Heart left ventricle (tissue), 13 donors: ENCODE results near the gene ZNF500.

Experiments used
- POLR2A ChIP-seq, 2 donors: fragments of 450-650 bp; IDR thresholded peaks; one replicate each; pipeline ENCODE4 v1.6.1; 2017; ENCODE audit warnings: antibody characterized with exemption in 2 of 2, mild to moderate bottlenecking in 2 of 2, moderate library complexity in 2 of 2
- TF ChIP-seq, protein P1 (sequence below), 12 donors: fragments of 200-600 bp; sonication (generic) in 4 of 12; IDR thresholded peaks; one replicate each; pipeline versions ENCODE4 v1.5.0 to v1.8.0; 2018 to 2022; ENCODE audit warnings: antibody characterized with exemption in 12 of 12, mild to moderate bottlenecking in 5 of 12
- donor health status: ischemic (EF 13 %, LVEDD 7.1; RV severe dilation, severe dysfunction).
- donor health status: DM: no; HTN: yes; CAD: no.
- donor health status: DM: no; HTN: no; CAD: no.
- donor health status: ischemic (EF 25% LVEDD 6.9; RV normal size, moderate dysfunction).
- donor health status: ischemic (EF 25% LVEDD 5.7; RV mildly dilated, moderate dysfunction).
- donor health status: ischemic (EF 35%, LVEDD 5.7; RV mildly dilated, moderate dysfunction).
- donor health status: nonischemic (EF 11% LVEDD 7.7; RV severe dilation, severe dysfunction).
- donor health status: DM: yes; HTN: yes; CAD: no.
- donor health status: PGD.
- donor health status: ischemic (EF 29% LVEDD 5.4; RV normal size, mild dysfunction).
- donor health status: nonischemic (EF 23%, LVEDD 6.1; RV moderate dilation, normal function).

DNA sequence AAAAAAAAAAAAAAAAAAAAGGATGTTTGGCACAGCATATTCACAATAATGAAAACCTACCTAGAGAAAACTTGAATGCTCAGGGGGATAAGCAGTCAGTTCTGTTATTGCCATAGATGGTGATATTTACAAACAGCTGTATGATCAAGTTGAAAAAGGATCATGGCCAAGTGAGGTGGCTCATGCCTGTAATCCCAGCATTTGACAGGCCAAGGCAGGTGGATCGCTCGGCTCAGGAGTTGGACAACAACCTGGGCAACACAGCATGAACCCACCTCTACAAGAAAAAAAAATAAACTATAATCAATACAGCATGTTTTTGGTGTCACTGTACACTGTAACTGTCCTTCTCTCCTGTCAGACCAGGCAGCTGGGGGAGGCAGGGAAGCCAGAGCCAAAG, 52.0 kb downstream of the ZNF500 start:
- TF ChIP-seq, protein P1, sequence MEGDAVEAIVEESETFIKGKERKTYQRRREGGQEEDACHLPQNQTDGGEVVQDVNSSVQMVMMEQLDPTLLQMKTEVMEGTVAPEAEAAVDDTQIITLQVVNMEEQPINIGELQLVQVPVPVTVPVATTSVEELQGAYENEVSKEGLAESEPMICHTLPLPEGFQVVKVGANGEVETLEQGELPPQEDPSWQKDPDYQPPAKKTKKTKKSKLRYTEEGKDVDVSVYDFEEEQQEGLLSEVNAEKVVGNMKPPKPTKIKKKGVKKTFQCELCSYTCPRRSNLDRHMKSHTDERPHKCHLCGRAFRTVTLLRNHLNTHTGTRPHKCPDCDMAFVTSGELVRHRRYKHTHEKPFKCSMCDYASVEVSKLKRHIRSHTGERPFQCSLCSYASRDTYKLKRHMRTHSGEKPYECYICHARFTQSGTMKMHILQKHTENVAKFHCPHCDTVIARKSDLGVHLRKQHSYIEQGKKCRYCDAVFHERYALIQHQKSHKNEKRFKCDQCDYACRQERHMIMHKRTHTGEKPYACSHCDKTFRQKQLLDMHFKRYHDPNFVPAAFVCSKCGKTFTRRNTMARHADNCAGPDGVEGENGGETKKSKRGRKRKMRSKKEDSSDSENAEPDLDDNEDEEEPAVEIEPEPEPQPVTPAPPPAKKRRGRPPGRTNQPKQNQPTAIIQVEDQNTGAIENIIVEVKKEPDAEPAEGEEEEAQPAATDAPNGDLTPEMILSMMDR (IDR thresholded peaks at IDR 0.05): no peak
- no peak for TF ChIP-seq POLR2A (IDR thresholded peaks at IDR 0.05)
